Endothelial cell (in vitro differentiated cells): ENCODE results near the gene NPLOC4. TPM values are rescaled to one million over a fixed set of nuclear protein-coding genes. Genes with fewer than 3 reads are reported as not detected.

Experiments
- DNase-seq: peaks from one replicate; pipeline ENCODE4 v3.0.0; 2021; ENCODE audit warnings: low spot score
- H3K27ac Mint-ChIP-seq: one replicate; pipeline ENCODE4 v1.8.0; 2021; ENCODE audit warnings: mixed read lengths, inconsistent platforms; ENCODE audit not compliant: unreplicated experiment
- H3K27me3 Mint-ChIP-seq: one replicate; pipeline ENCODE4 v1.8.0; 2021; ENCODE audit warnings: mild to moderate bottlenecking, moderate library complexity, mixed read lengths, inconsistent platforms; ENCODE audit not compliant: unreplicated experiment
- H3K36me3 Mint-ChIP-seq: one replicate; pipeline ENCODE4 v1.8.0; 2021; ENCODE audit warnings: mild to moderate bottlenecking, low read depth, mixed read lengths, inconsistent platforms; ENCODE audit not compliant: unreplicated experiment
- H3K4me1 Mint-ChIP-seq: one replicate; pipeline ENCODE4 v1.8.0; 2021; ENCODE audit warnings: mild to moderate bottlenecking, mixed read lengths, inconsistent platforms; ENCODE audit not compliant: unreplicated experiment
- H3K4me3 Mint-ChIP-seq: one replicate; pipeline ENCODE4 v1.8.0; 2021; ENCODE audit warnings: mild to moderate bottlenecking, mixed read lengths, inconsistent platforms; ENCODE audit not compliant: unreplicated experiment
- H3K9me3 Mint-ChIP-seq: one replicate; pipeline ENCODE4 v1.8.0; 2021; ENCODE audit warnings: mixed read lengths, inconsistent platforms; ENCODE audit not compliant: unreplicated experiment
- CTCF ChIP-seq: fragments of 200-600 bp; sonication (generic); IDR thresholded peaks from one replicate; pipeline ENCODE4 v1.5.0; 2021; ENCODE audit warnings: antibody characterized with exemption; ENCODE audit not compliant: unreplicated experiment
- total RNA-seq: library from RNA; stranded (reverse); fragmentation: NEBNext Ultra II Directional; extraction: Animal tissue kit (Norgen Biotek cat#: 25700); gene quantifications from one replicate; pipeline ENCODE4 v1.2.1, GENCODE V29; 2021; ENCODE audit not compliant: unreplicated experiment

The NPLOC4 gene
- total RNA-seq, 1 donor from 2014 or later: 133 TPM

GRCh38 chr17:81526662-81527571 is 110.0 kb downstream of the NPLOC4 start:
- no peaks in the 10 kb centered on the region for H3K4me1 Mint-ChIP-seq
- H3K27me3 Mint-ChIP-seq: no peaks in the 10 kb centered on the region
- H3K27ac Mint-ChIP-seq: no peak overlapping the region
- no peak overlapping the region for H3K4me3 Mint-ChIP-seq
- no peak for DNase-seq
- no peaks in the 10 kb centered on the region for H3K36me3 Mint-ChIP-seq
- no peak for TF ChIP-seq CTCF
- H3K9me3 Mint-ChIP-seq: no peaks in the 10 kb centered on the region

GRCh38 chr17:81524865-81525159 is 112.1 kb downstream of the NPLOC4 start:
- TF ChIP-seq CTCF: no peak
- Mint-ChIP-seq H3K27ac (no peak overlapping the region), H3K4me3 (no peak overlapping the region), H3K9me3 (no peaks in the 10 kb centered on the region), H3K36me3 (peaks cover 4% of the 10 kb centered on the region), H3K4me1 (peaks cover 3% of the 10 kb centered on the region), H3K27me3 (peaks cover 10% of the 10 kb centered on the region)
- DNase-seq: no peak

- peaks cover 10% of the 10 kb centered on the region for H3K27me3 Mint-ChIP-seq
- no peaks in the 10 kb centered on the region for H3K9me3 Mint-ChIP-seq
- no peak for DNase-seq
- TF ChIP-seq CTCF: no peak
- no peak overlapping the region for H3K27ac Mint-ChIP-seq
- H3K4me3 Mint-ChIP-seq: no peak overlapping the region
- H3K4me1 Mint-ChIP-seq: peaks cover 3% of the 10 kb centered on the region
- peaks cover 4% of the 10 kb centered on the region for H3K36me3 Mint-ChIP-seq
Measured at GRCh38 chr17:81524039-81524864, 112.7 kb downstream of the NPLOC4 start.

GRCh38 chr17:81523402-81524038 is 113.4 kb downstream of the NPLOC4 start:
- Mint-ChIP-seq H3K27ac (no peak overlapping the region), H3K9me3 (no peaks in the 10 kb centered on the region), H3K4me1 (peaks cover 3% of the 10 kb centered on the region), H3K4me3 (no peak overlapping the region), H3K36me3 (peaks cover 4% of the 10 kb centered on the region), H3K27me3 (peaks cover 10% of the 10 kb centered on the region)
- DNase-seq: no peak
- TF ChIP-seq CTCF: peak; percentile 30
